Iris pigment epithelial cell (primary cell): Measurements from ENCODE around the gene MDP1.

ENCODE experiments used
- DNase-seq: peaks from one replicate; pipeline ENCODE4 v3.0.0-alpha.2; 2011; ENCODE audit warnings: low read depth

MDP1 gene

GRCh38 chr14:24181371-24182077, 34.3 kb downstream of the MDP1 start:
- DNase-seq: no peak

- peak; percentile 84 for DNase-seq
These were observed 35.7 kb downstream of the MDP1 start for GRCh38 chr14:24179961-24180796.

- no peak for DNase-seq
These were observed 36.4 kb downstream of the MDP1 start for GRCh38 chr14:24179294-24179960.

- no peak for DNase-seq
These were observed 37.3 kb downstream of the MDP1 start for GRCh38 chr14:24178399-24179178.

GRCh38 chr14:24177891-24178290, 38.0 kb downstream of the MDP1 start:
- DNase-seq: no peak

- no peak for DNase-seq
These were observed 38.6 kb downstream of the MDP1 start for GRCh38 chr14:24177041-24177825.

- DNase-seq: no peak
These were observed 39.3 kb downstream of the MDP1 start for GRCh38 chr14:24176599-24176998.

GRCh38 chr14:24172871-24173281, 43.0 kb downstream of the MDP1 start:
- no peak for DNase-seq

GRCh38 chr14:24172261-24172860, 43.5 kb downstream of the MDP1 start:
- DNase-seq: peak; percentile 17

GRCh38 chr14:24171422-24172260, 44.2 kb downstream of the MDP1 start, which contains the start of gene REC8:
Gene REC8 (plus strand): TSS chr14:24172080. CDS start chr14:24172553, 473 bp downstream.
- DNase-seq: peak; percentile 100

- DNase-seq: no peak
These were observed 48.3 kb downstream of the MDP1 start for GRCh38 chr14:24167469-24168114.

GRCh38 chr14:24165785-24166184, 50.1 kb downstream of the MDP1 start:
- no peak for DNase-seq

GRCh38 chr14:24164518-24164991, 51.3 kb downstream of the MDP1 start:
- no peak for DNase-seq
